HG03521 (cell line): Measurements from ENCODE around the gene PRAMEF11.

Experiments used
- ATAC-seq: cut with Tn5 transposase; IDR thresholded peaks from one replicate; pipeline ENCODE4 v1.9.1; 2021; ENCODE audit warnings: mild to moderate bottlenecking, moderate library complexity; ENCODE audit not compliant: unreplicated experiment

The PRAMEF11 gene

GRCh38 chr1:12774801-12775345 is 56.3 kb downstream of the PRAMEF11 start:
- no peak for ATAC-seq
